Mesenteric fat pad (tissue), 1 donor: Measurements from ENCODE around the gene KRTAP29-1. TPM values are rescaled to one million over a fixed set of nuclear protein-coding genes. Genes with fewer than 3 reads are reported as not detected.
"Not testable (repeated sequence)": the region's sequence is repeated elsewhere in the genome, so short reads cannot be mapped to it uniquely, and the experiment has no call there.

ENCODE experiments used
- DNase-seq: peaks from one replicate; pipeline ENCODE4 v3.0.0-alpha.2; 2020; ENCODE audit warnings: low spot score
- long read RNA-seq: library from polyadenylated mRNA; unstranded; transcript quantifications from one replicate; pipeline ENCODE4 v2.0.0, GENCODE V29; 2020
- total RNA-seq: library from RNA; stranded (reverse); fragmentation: NEBNext Ultra II Directional; extraction: Animal tissue kit (Norgen Biotek cat#: 25700); gene quantifications from one replicate; pipeline ENCODE4 v1.2.1, GENCODE V29; 2021
- donor health status: DM: yes; HTN: yes; CAD: no.

Gene KRTAP29-1
- total RNA-seq = not detected
- long read RNA-seq = 0 reads

GRCh38 chr17:41301916-41302901, at the start of gene KRTAP29-1:
KRTAP29-1 (minus strand) TSS chr17:41302851; CDS start chr17:41302851, 0 bp downstream.
- DNase-seq = no peak

- DNase-seq = no peak
Measured at GRCh38 chr17:41351177-41351576, 48.5 kb upstream of the KRTAP29-1 start.

- DNase-seq = not testable (repeated sequence)
Measured at GRCh38 chr17:41350381-41350878, 47.8 kb upstream of the KRTAP29-1 start, which contains the start of gene KRT33A. KRT33A (minus strand) TSS chr17:41350828; CDS start chr17:41350767, 61 bp downstream.

- DNase-seq = no peak
Measured at GRCh38 chr17:41347869-41348760, 45.5 kb upstream of the KRTAP29-1 start.

- not testable (repeated sequence) for DNase-seq
Measured at GRCh38 chr17:41346421-41346820, 43.8 kb upstream of the KRTAP29-1 start.

- no peak for DNase-seq
Measured at GRCh38 chr17:41345992-41346391, 43.3 kb upstream of the KRTAP29-1 start.

GRCh38 chr17:41343029-41343428, 40.4 kb upstream of the KRTAP29-1 start:
- DNase-seq = no peak

GRCh38 chr17:41340934-41341861, 38.5 kb upstream of the KRTAP29-1 start:
- DNase-seq = no peak

GRCh38 chr17:41340494-41340893, 37.8 kb upstream of the KRTAP29-1 start:
- DNase-seq = no peak

GRCh38 chr17:41339571-41340172, 37.0 kb upstream of the KRTAP29-1 start:
- no peak for DNase-seq

GRCh38 chr17:41338961-41339485, 36.4 kb upstream of the KRTAP29-1 start:
- no peak for DNase-seq

GRCh38 chr17:41335747-41336146, 33.1 kb upstream of the KRTAP29-1 start:
- no peak for DNase-seq

GRCh38 chr17:41334385-41335305, 32.0 kb upstream of the KRTAP29-1 start:
- no peak for DNase-seq

GRCh38 chr17:41333836-41334235, 31.2 kb upstream of the KRTAP29-1 start:
- DNase-seq = no peak

GRCh38 chr17:41333098-41333497, 30.4 kb upstream of the KRTAP29-1 start:
- DNase-seq = no peak

GRCh38 chr17:41332239-41332638, 29.6 kb upstream of the KRTAP29-1 start:
- no peak for DNase-seq

- no peak for DNase-seq
Measured at GRCh38 chr17:41331606-41332005, 29.0 kb upstream of the KRTAP29-1 start.

GRCh38 chr17:41329279-41329948, 26.8 kb upstream of the KRTAP29-1 start:
- no peak for DNase-seq
